Measurements from ENCODE around the gene UBAP2. TPM values are rescaled to one million over a fixed set of nuclear protein-coding genes. Genes with fewer than 3 reads are reported as not detected.

The UBAP2 gene
- polyA plus RNA-seq, 1 donor (not counting 4 experiments of a cell fraction or from before 2014, with no cell fraction given), result 16.3 TPM

GRCh38 chr9:34097865-34098264 is 49.2 kb upstream of the UBAP2 start:
- H2AFZ ChIP-seq (ENCODE audit: control insufficient read depth, low read length), result no peak overlapping the region
- H3K36me3 ChIP-seq (ENCODE audit: control insufficient read depth in 2 of 2, extremely low read depth in 1 of 2, insufficient read depth in 2 of 2, low read length in 2 of 2), result peaks cover 15 to 22% of the 10 kb centered on the region in 2 experiments
- H4K20me1 ChIP-seq (ENCODE audit: control insufficient read depth, extremely low read depth, insufficient read depth, low read length), result no peaks in the 10 kb centered on the region
- H3K79me2 ChIP-seq (ENCODE audit: control insufficient read depth, insufficient read depth, low read length), result no peaks in the 10 kb centered on the region
- H3K4me3 ChIP-seq (ENCODE audit: control insufficient read depth in 2 of 3, extremely low read depth in 1 of 3, insufficient read depth in 2 of 3, low read depth in 1 of 3, low read length in 3 of 3), result no peak overlapping the region
- no peak overlapping the region for H3K4me2 ChIP-seq (ENCODE audit: control insufficient read depth, extremely low read depth, insufficient read depth, low read depth, low read length)
- H3K4me1 ChIP-seq (ENCODE audit: control insufficient read depth, extremely low read depth, insufficient read depth, low read length), result no peaks in the 10 kb centered on the region
- dilution Hi-C loops (cut with MboI; ENCODE audit: extremely low pct_ligation_motif_present, low sequenced_read_pairs), result no loop called here
- no peak overlapping the region for H3K9ac ChIP-seq (ENCODE audit: control insufficient read depth, extremely low read depth, insufficient read depth, low read length)
- H3K27me3 ChIP-seq (ENCODE audit: control insufficient read depth, extremely low read depth, insufficient read depth, low read length), result no peaks in the 10 kb centered on the region
- TF ChIP-seq CTCF (optimal IDR thresholded peaks at IDR 0.05 in 1 of 3, IDR thresholded peaks at IDR 0.05 in 1 of 3, conservative IDR thresholded peaks at IDR 0.05 in 1 of 3; ENCODE audit: extremely low read depth in 1 of 3, insufficient read depth in 2 of 3, low read length in 3 of 3) (no peak), EZH2 (IDR thresholded peaks at IDR 0.05; ENCODE audit: low read length) (no peak)
- DNase-seq (ENCODE audit: low read depth, low spot score) (no peak), FAIRE-seq (no peak)
- H3K9me1 ChIP-seq (ENCODE audit: control insufficient read depth, extremely low read depth, insufficient read depth, low read length), result no peaks in the 10 kb centered on the region
- H3K9me3 ChIP-seq (ENCODE audit: control insufficient read depth, low read depth, low read length), result no peaks in the 10 kb centered on the region
- H3K27ac ChIP-seq (ENCODE audit: control insufficient read depth, insufficient read depth, low read length), result no peak overlapping the region

- Histone ChIP-seq H3K9me1 (ENCODE audit: control insufficient read depth, extremely low read depth, insufficient read depth, low read length) (no peaks in the 10 kb centered on the region), H3K36me3 (ENCODE audit: control insufficient read depth in 2 of 2, extremely low read depth in 1 of 2, insufficient read depth in 2 of 2, low read length in 2 of 2) (peaks cover 15 to 20% of the 10 kb centered on the region in 2 experiments), H3K4me1 (ENCODE audit: control insufficient read depth, extremely low read depth, insufficient read depth, low read length) (no peaks in the 10 kb centered on the region), H4K20me1 (ENCODE audit: control insufficient read depth, extremely low read depth, insufficient read depth, low read length) (no peaks in the 10 kb centered on the region), H3K79me2 (ENCODE audit: control insufficient read depth, insufficient read depth, low read length) (no peaks in the 10 kb centered on the region), H2AFZ (ENCODE audit: control insufficient read depth, low read length) (no peak overlapping the region), H3K27ac (ENCODE audit: control insufficient read depth, insufficient read depth, low read length) (no peak overlapping the region), H3K27me3 (ENCODE audit: control insufficient read depth, extremely low read depth, insufficient read depth, low read length) (no peaks in the 10 kb centered on the region), H3K9me3 (ENCODE audit: control insufficient read depth, low read depth, low read length) (no peaks in the 10 kb centered on the region), H3K9ac (ENCODE audit: control insufficient read depth, extremely low read depth, insufficient read depth, low read length) (no peak overlapping the region), H3K4me3 (ENCODE audit: control insufficient read depth in 2 of 3, extremely low read depth in 1 of 3, insufficient read depth in 2 of 3, low read depth in 1 of 3, low read length in 3 of 3) (no peak overlapping the region), H3K4me2 (ENCODE audit: control insufficient read depth, extremely low read depth, insufficient read depth, low read depth, low read length) (no peak overlapping the region)
- TF ChIP-seq EZH2 (IDR thresholded peaks at IDR 0.05; ENCODE audit: low read length), result no peak
- no peak for TF ChIP-seq CTCF (optimal IDR thresholded peaks at IDR 0.05 in 1 of 3, IDR thresholded peaks at IDR 0.05 in 1 of 3, conservative IDR thresholded peaks at IDR 0.05 in 1 of 3; ENCODE audit: extremely low read depth in 1 of 3, insufficient read depth in 2 of 3, low read length in 3 of 3)
- DNase-seq (ENCODE audit: low read depth, low spot score), result no peak
- dilution Hi-C loops (cut with MboI; ENCODE audit: extremely low pct_ligation_motif_present, low sequenced_read_pairs), result no loop called here
- FAIRE-seq, result no peak
These were observed 48.1 kb upstream of the UBAP2 start for GRCh38 chr9:34096751-34097150.
